GM12878 (cell line): ENCODE data around the gene TRH. TPM values are rescaled to one million over a fixed set of nuclear protein-coding genes. Genes with fewer than 3 reads are reported as not detected.

ENCODE experiments used
- ATAC-seq: fragments of 200-7000 bp; cut with Tn5 transposase; 3 replicates; pipeline ENCODE4 v1.9.1; 2020; ENCODE audit warnings: mild to moderate bottlenecking, moderate library complexity
- BruUV-seq: library from RNA; stranded (reverse); fragments of 400-500 nt; replicated peaks from 2 replicates; lab custom pipeline; 2021; lab: Mats Ljungman, UMichigan
- CTCF ChIA-PET: fragments of 300-600 bp; sonication (Branson Sonifier 250); formaldehyde crosslinking; extraction: SDS; loops from one replicate; lab custom pipeline; 2021; ENCODE audit warnings: inconsistent platforms; lab: Yijun Ruan, JAX
- POLR2A ChIA-PET: fragments of 350-600 bp; formaldehyde crosslinking; extraction: SDS; loops from one replicate; lab custom pipeline; 2021; ENCODE audit warnings: inconsistent platforms; lab: Charles Lee
- RAD21 ChIA-PET: fragments of 300-600 bp; sonication (Branson Sonifier 250); formaldehyde crosslinking; loops from one replicate; lab custom pipeline; 2023; ENCODE audit warnings: antibody characterized with exemption; ENCODE audit not compliant: unreplicated experiment; lab: Charles Lee
- SMC1A ChIA-PET: fragments of 300-600 bp; sonication (Branson Sonifier 250); formaldehyde crosslinking; loops from one replicate; lab custom pipeline; 2023; ENCODE audit not compliant: unreplicated experiment, uncharacterized antibody; lab: Charles Lee
- DNase-seq: peaks from one replicate; pipeline ENCODE4 v3.0.0-alpha.2; 2011; ENCODE audit warnings: low read depth, low spot score
- FAIRE-seq: peaks from 3 replicates; lab custom pipeline; 2011; peaks lifted over from hg19 to GRCh38; lab: Jason Lieb, UNC
- H2AFZ ChIP-seq: 2 replicates; pipeline ENCODE4 v1.6.0; 2011; ENCODE audit warnings: low read depth, low read length, control low read depth; ENCODE audit not compliant: control insufficient read depth
- H3K27ac ChIP-seq: 2 replicates; pipeline ENCODE4 v1.5.1; 2011; ENCODE audit warnings: control low read depth; ENCODE audit not compliant: control insufficient read depth, insufficient read depth
- H3K27me3 ChIP-seq, 2 experiments: replicated peaks in 1 of 2; 2 replicates each; pipeline versions ENCODE4 v1.6.0 to v1.6.1; 2011; ENCODE audit warnings: low read length in 1 of 2; ENCODE audit not compliant: control insufficient read depth in 2 of 2, insufficient read depth in 2 of 2
- H3K36me3 ChIP-seq, 2 experiments: 2 replicates each; pipeline ENCODE4 v1.5.1; 2011; ENCODE audit warnings: low read length in 1 of 2; ENCODE audit not compliant: control insufficient read depth in 2 of 2, insufficient read depth in 2 of 2
- H3K4me1 ChIP-seq: 2 replicates; pipeline ENCODE4 v1.6.1; 2011; ENCODE audit warnings: mild to moderate bottlenecking, low read length, moderate library complexity, mixed read lengths; ENCODE audit not compliant: control insufficient read depth, insufficient read depth
- H3K4me2 ChIP-seq: 2 replicates; pipeline ENCODE4 v1.6.0; 2011; ENCODE audit warnings: control low read depth; ENCODE audit not compliant: control insufficient read depth, insufficient read depth
- H3K4me3 ChIP-seq: fragments of 200-600 bp; sonication (generic); 2 replicates; pipeline ENCODE4 v1.5.1; 2016
- H3K79me2 ChIP-seq: 2 replicates; pipeline ENCODE4 v1.6.0; 2011; ENCODE audit warnings: low read length; ENCODE audit not compliant: control insufficient read depth, insufficient read depth
- H3K9ac ChIP-seq: 2 replicates; pipeline ENCODE4 v1.8.0; 2011; ENCODE audit warnings: low read length, control low read depth, mixed read lengths; ENCODE audit not compliant: control insufficient read depth, insufficient read depth
- H3K9me3 ChIP-seq: replicated peaks from 3 replicates; pipeline ENCODE4 v1.5.1; 2011; ENCODE audit warnings: mild to moderate bottlenecking, low read length; ENCODE audit not compliant: control insufficient read depth, insufficient read depth
- H4K20me1 ChIP-seq: 2 replicates; pipeline ENCODE4 v1.6.0; 2011; ENCODE audit not compliant: control insufficient read depth, insufficient read depth
- CREM ChIP-seq: IDR thresholded peaks from 2 replicates; pipeline ENCODE4 v1.6.1; 2014; ENCODE audit warnings: antibody characterized with exemption, low read depth
- FOXM1 ChIP-seq: IDR thresholded peaks from 2 replicates; pipeline ENCODE4 v1.6.1; 2012; ENCODE audit warnings: low read depth, mild to moderate bottlenecking, inconsistent platforms, low read length, moderate library complexity
- GATAD2B ChIP-seq: fragments of 450-650 bp; conservative IDR thresholded peaks from 2 replicates; pipeline ENCODE4 v1.6.1; 2017; ENCODE audit warnings: low read depth, mild to moderate bottlenecking, moderate library complexity
- HDAC2 ChIP-seq: fragments of 200-600 bp; sonication (generic); IDR thresholded peaks from 2 replicates; pipeline ENCODE4 v1.6.1; 2017
- IKZF2 ChIP-seq, 2 experiments: fragments of 450-650 bp; IDR thresholded peaks; 2 replicates each; pipeline ENCODE4 v1.6.1; 2017; ENCODE audit warnings: mild to moderate bottlenecking in 2 of 2, moderate library complexity in 2 of 2
- MEF2A ChIP-seq: IDR thresholded peaks from 2 replicates; pipeline ENCODE4 v1.6.1; 2011; ENCODE audit warnings: low read depth, mild to moderate bottlenecking, low read length, moderate library complexity; ENCODE audit not compliant: insufficient read depth
- RAD51 ChIP-seq: fragments of 450-650 bp; IDR thresholded peaks from 2 replicates; pipeline ENCODE4 v1.6.1; 2016; ENCODE audit warnings: moderate library complexity, mild to moderate bottlenecking, inconsistent platforms
- SIN3A ChIP-seq: IDR thresholded peaks from 2 replicates; pipeline ENCODE4 v1.6.1; 2012; ENCODE audit warnings: low read depth, low read length, improper control_type of control experiment
- SIX5 ChIP-seq: IDR thresholded peaks from 2 replicates; pipeline ENCODE4 v1.6.1; 2011; ENCODE audit warnings: mild to moderate bottlenecking, low read depth, low read length, moderate library complexity; ENCODE audit not compliant: severe bottlenecking
- SP1 ChIP-seq: IDR thresholded peaks from one replicate; pipeline ENCODE4 v1.6.1; 2011; ENCODE audit warnings: low read depth, low read length
- ZBTB11 ChIP-seq: fragments of 450-650 bp; formaldehyde crosslinking; IDR thresholded peaks from 2 replicates; pipeline ENCODE4 v1.5.0; 2022; ENCODE audit warnings: mild to moderate bottlenecking, missing genetic modification characterization
- ZNF217 ChIP-seq: fragments of 450-650 bp; IDR thresholded peaks from 2 replicates; pipeline ENCODE4 v1.6.1; 2017; ENCODE audit warnings: antibody characterized with exemption, mild to moderate bottlenecking
- WGBS: methylation state at CpG from one replicate; pipeline ENCODE4 v1.1.6; 2016; ENCODE audit warnings: low lambda C conversion rate; ENCODE audit not compliant: insufficient replicate concordance, insufficient coverage; ENCODE audit errors: missing lambda C conversion rate; 5-methylcytosine and 5-hydroxymethylcytosine counted together
- in situ Hi-C: fragments of 300-500 bp; cut with MboI; formaldehyde crosslinking; loops from 9 replicates; pipeline ENCODE4 v1.14.3; 2018; ENCODE audit warnings: mixed read lengths
- intact Hi-C: fragments of 100-400 bp; cut with micrococcal nuclease; formaldehyde crosslinking; loops from one replicate; pipeline ENCODE4 v1.14.2; 2022; ENCODE audit not compliant: unreplicated experiment
- polyA plus RNA-seq, 11 experiments: library from polyadenylated mRNA; depleted of rRNA in 4 of 11; unstranded in 6 of 11; stranded (reverse) in 5 of 11; fragments of >200 nt; fragmentation: Nextera tagmentation in 4 of 11; fragmentation: Illumina TruSeq in 1 of 11; extraction: Ambion mirVana in 4 of 11; extraction: Trizol in 1 of 11; gene quantifications; 1 replicate in 1 of 11; 2 replicates in 10 of 11; pipeline versions ENCODE4 v1.2.1 to v1.2.3, GENCODE V29; 2011 to 2016; ENCODE audit warnings: inconsistent platforms in 2 of 11, missing spikeins in 2 of 11, low read depth in 1 of 11
- total RNA-seq, 4 experiments: library from RNA; depleted of rRNA in 3 of 4; stranded (reverse); fragments of >200 nt in 3 of 4; fragmentation: Illumina TruSeq in 1 of 4; extraction: Trizol in 1 of 4; gene quantifications; 2 replicates each; pipeline versions ENCODE4 v1.2.1 to v1.2.3, GENCODE V29; 2013 to 2021
- TF ChIP-seq, protein P1 (sequence below): IDR thresholded peaks from 2 replicates; pipeline ENCODE4 v1.6.1; 2012; ENCODE audit warnings: improper control_type of control experiment, low read depth, low read length; ENCODE audit not compliant: insufficient replicate concordance
- TF ChIP-seq, protein P2 (sequence below), 3 experiments: IDR thresholded peaks in 2 of 3; conservative IDR thresholded peaks in 1 of 3; 2 replicates each; pipeline ENCODE4 v1.5.1; 2011; ENCODE audit warnings: low read depth in 3 of 3, low read length in 3 of 3, mild to moderate bottlenecking in 3 of 3, control low read depth in 2 of 3, moderate library complexity in 2 of 3, inconsistent platforms in 1 of 3, mixed read lengths in 1 of 3; ENCODE audit not compliant: control insufficient read depth in 2 of 3, insufficient read depth in 1 of 3; ENCODE audit errors: extremely low read depth in 1 of 3

Gene TRH
- total and polyA plus RNA-seq, 10 of the 15 experiments (the other 5 are each of a cell fraction or from before 2014, with no cell fraction given): not detected

DNA sequence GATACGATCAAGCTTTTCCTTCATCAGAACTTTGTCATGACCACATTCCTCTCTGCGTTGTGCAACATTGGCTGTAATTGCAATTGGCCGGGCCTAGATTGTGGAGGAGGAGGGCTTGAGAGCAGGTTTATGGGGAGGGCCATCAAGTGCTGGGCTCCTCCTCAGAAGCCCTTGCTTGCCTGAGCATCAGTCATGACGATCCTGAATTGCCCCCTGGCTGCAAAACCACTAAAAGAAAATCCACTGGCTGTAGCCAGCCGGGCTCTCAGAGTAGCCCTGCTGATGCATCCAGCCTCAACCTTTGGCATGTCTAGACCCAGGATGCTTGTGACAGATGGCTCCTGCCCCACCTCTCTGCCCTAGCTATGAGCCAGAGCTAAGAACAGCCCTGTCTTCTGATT lies 13.4 kb upstream of the TRH start (continued):
- TF ChIP-seq SIX5: no peak

DNA sequence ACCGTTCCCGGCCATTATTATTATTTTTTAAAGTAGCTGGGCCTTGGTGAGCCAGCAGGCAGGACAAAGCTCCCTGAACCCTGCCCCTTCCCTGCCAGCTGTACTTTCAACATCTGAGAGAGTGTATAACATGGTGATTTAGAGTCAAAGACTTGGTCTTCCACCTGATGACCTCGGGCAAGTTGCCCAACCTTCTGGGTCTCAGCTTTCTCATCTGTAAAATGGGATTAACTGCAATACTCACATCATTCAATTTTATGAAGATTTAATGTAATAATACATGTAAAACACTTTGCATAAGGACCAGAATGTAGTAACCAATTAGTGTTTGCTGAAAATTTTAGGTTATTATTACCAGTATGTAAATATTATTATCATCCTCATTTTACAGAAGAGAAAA lies 11.9 kb upstream of the TRH start:
- in situ Hi-C loops: no loop called here
- no peak overlapping the region for H3K4me3 ChIP-seq
- POLR2A ChIA-PET: no interaction called here
- no peak overlapping the region for H3K9ac ChIP-seq
- DNase-seq (no peak), ATAC-seq (no peak), FAIRE-seq (no peak)
- 16% methylated on average over 3 of the region's 3 CpGs for WGBS
- no peaks in the 10 kb centered on the region for H3K4me1 ChIP-seq
- H2AFZ ChIP-seq: no peak overlapping the region
- intact Hi-C loops: no loop called here
- H3K27ac ChIP-seq: no peak overlapping the region
- SMC1A ChIA-PET: no interaction called here
- no peaks in the 10 kb centered on the region for H4K20me1 ChIP-seq
- H3K9me3 ChIP-seq: no peaks in the 10 kb centered on the region
- H3K79me2 ChIP-seq: no peaks in the 10 kb centered on the region
- H3K4me2 ChIP-seq: no peak overlapping the region
- RAD21 ChIA-PET: no interaction called here
- peaks cover 2 to 4% of the 10 kb centered on the region in 2 experiments; a peak in 3 of 4 replicates for H3K27me3 ChIP-seq
- CTCF ChIA-PET: no interaction called here
- no TSS peak for BruUV-seq
- H3K36me3 ChIP-seq: no peaks in the 10 kb centered on the region
- TF ChIP-seq RAD51 (no peak), IKZF2 (IDR thresholded peaks at IDR 0.05) (no peak), FOXM1 (no peak), CREM (no peak), SIN3A (no peak), SP1 (no peak), HDAC2 (no peak), MEF2A (no peak), ZNF217 (no peak), GATAD2B (no peak), ZBTB11 (CRISPR knock-in tag) (no peak)
- TF ChIP-seq, protein P1, sequence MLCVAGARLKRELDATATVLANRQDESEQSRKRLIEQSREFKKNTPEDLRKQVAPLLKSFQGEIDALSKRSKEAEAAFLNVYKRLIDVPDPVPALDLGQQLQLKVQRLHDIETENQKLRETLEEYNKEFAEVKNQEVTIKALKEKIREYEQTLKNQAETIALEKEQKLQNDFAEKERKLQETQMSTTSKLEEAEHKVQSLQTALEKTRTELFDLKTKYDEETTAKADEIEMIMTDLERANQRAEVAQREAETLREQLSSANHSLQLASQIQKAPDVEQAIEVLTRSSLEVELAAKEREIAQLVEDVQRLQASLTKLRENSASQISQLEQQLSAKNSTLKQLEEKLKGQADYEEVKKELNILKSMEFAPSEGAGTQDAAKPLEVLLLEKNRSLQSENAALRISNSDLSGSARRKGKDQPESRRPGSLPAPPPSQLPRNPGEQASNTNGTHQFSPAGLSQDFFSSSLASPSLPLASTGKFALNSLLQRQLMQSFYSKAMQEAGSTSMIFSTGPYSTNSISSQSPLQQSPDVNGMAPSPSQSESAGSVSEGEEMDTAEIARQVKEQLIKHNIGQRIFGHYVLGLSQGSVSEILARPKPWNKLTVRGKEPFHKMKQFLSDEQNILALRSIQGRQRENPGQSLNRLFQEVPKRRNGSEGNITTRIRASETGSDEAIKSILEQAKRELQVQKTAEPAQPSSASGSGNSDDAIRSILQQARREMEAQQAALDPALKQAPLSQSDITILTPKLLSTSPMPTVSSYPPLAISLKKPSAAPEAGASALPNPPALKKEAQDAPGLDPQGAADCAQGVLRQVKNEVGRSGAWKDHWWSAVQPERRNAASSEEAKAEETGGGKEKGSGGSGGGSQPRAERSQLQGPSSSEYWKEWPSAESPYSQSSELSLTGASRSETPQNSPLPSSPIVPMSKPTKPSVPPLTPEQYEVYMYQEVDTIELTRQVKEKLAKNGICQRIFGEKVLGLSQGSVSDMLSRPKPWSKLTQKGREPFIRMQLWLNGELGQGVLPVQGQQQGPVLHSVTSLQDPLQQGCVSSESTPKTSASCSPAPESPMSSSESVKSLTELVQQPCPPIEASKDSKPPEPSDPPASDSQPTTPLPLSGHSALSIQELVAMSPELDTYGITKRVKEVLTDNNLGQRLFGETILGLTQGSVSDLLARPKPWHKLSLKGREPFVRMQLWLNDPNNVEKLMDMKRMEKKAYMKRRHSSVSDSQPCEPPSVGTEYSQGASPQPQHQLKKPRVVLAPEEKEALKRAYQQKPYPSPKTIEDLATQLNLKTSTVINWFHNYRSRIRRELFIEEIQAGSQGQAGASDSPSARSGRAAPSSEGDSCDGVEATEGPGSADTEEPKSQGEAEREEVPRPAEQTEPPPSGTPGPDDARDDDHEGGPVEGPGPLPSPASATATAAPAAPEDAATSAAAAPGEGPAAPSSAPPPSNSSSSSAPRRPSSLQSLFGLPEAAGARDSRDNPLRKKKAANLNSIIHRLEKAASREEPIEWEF: no peak
- TF ChIP-seq, protein P2, sequence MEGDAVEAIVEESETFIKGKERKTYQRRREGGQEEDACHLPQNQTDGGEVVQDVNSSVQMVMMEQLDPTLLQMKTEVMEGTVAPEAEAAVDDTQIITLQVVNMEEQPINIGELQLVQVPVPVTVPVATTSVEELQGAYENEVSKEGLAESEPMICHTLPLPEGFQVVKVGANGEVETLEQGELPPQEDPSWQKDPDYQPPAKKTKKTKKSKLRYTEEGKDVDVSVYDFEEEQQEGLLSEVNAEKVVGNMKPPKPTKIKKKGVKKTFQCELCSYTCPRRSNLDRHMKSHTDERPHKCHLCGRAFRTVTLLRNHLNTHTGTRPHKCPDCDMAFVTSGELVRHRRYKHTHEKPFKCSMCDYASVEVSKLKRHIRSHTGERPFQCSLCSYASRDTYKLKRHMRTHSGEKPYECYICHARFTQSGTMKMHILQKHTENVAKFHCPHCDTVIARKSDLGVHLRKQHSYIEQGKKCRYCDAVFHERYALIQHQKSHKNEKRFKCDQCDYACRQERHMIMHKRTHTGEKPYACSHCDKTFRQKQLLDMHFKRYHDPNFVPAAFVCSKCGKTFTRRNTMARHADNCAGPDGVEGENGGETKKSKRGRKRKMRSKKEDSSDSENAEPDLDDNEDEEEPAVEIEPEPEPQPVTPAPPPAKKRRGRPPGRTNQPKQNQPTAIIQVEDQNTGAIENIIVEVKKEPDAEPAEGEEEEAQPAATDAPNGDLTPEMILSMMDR (IDR thresholded peaks at IDR 0.05 in 2 of 3, conservative IDR thresholded peaks at IDR 0.05 in 1 of 3; ENCODE audit: control insufficient read depth in 2 of 3, extremely low read depth in 1 of 3, insufficient read depth in 1 of 3, low read depth in 3 of 3, low read length in 3 of 3): no peak
